ENCODE measurements around the gene ZNF827.

DNA sequence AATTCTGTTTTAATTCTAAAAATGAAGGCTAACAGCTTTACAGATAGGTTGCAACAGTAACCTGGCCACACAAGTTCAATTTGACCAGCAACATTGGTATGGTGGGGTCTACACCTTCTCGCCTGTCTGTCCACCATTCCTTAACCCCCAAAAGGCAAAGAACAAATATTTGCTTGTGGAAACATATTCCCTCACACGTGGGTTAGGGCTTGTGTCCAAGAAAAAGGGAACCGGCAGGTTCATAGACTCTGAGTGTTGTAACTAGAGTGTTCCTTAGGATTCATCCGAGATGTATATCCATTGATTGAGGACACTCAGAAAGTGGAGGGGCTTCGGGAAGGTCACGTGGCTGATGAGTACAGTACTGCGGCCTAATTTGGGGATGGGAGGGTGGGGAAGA lies 204.6 kb downstream of the ZNF827 start:
- no peak for TF ChIP-seq POLR2AphosphoS5 (IDR thresholded peaks at IDR 0.05)
- TF ChIP-seq, protein P1, sequence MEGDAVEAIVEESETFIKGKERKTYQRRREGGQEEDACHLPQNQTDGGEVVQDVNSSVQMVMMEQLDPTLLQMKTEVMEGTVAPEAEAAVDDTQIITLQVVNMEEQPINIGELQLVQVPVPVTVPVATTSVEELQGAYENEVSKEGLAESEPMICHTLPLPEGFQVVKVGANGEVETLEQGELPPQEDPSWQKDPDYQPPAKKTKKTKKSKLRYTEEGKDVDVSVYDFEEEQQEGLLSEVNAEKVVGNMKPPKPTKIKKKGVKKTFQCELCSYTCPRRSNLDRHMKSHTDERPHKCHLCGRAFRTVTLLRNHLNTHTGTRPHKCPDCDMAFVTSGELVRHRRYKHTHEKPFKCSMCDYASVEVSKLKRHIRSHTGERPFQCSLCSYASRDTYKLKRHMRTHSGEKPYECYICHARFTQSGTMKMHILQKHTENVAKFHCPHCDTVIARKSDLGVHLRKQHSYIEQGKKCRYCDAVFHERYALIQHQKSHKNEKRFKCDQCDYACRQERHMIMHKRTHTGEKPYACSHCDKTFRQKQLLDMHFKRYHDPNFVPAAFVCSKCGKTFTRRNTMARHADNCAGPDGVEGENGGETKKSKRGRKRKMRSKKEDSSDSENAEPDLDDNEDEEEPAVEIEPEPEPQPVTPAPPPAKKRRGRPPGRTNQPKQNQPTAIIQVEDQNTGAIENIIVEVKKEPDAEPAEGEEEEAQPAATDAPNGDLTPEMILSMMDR (IDR thresholded peaks at IDR 0.05) = no peak
